ENCODE measurements around the gene NCF4.

GRCh38 chr22:36846271-36846670, 14.5 kb upstream of the NCF4 start:
- TF ChIP-seq, protein P1, sequence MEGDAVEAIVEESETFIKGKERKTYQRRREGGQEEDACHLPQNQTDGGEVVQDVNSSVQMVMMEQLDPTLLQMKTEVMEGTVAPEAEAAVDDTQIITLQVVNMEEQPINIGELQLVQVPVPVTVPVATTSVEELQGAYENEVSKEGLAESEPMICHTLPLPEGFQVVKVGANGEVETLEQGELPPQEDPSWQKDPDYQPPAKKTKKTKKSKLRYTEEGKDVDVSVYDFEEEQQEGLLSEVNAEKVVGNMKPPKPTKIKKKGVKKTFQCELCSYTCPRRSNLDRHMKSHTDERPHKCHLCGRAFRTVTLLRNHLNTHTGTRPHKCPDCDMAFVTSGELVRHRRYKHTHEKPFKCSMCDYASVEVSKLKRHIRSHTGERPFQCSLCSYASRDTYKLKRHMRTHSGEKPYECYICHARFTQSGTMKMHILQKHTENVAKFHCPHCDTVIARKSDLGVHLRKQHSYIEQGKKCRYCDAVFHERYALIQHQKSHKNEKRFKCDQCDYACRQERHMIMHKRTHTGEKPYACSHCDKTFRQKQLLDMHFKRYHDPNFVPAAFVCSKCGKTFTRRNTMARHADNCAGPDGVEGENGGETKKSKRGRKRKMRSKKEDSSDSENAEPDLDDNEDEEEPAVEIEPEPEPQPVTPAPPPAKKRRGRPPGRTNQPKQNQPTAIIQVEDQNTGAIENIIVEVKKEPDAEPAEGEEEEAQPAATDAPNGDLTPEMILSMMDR (IDR thresholded peaks at IDR 0.05), result no peak
- TF ChIP-seq, protein P2, sequence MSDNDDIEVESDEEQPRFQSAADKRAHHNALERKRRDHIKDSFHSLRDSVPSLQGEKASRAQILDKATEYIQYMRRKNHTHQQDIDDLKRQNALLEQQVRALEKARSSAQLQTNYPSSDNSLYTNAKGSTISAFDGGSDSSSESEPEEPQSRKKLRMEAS (IDR thresholded peaks at IDR 0.05), result no peak
- no peak for TF ChIP-seq POLR2A (IDR thresholded peaks at IDR 0.05; ENCODE audit: low read length)
- no peak for TF ChIP-seq RAD21 (conservative IDR thresholded peaks at IDR 0.05 in 1 of 2, IDR thresholded peaks at IDR 0.05 in 1 of 2)
- no peak for TF ChIP-seq EP300 (IDR thresholded peaks at IDR 0.05)
- TF ChIP-seq USF2 (IDR thresholded peaks at IDR 0.05), result no peak
- TF ChIP-seq RFX5 (IDR thresholded peaks at IDR 0.05), result no peak
- no peak for TF ChIP-seq NR3C1 (IDR thresholded peaks at IDR 0.05)
- no peak for TF ChIP-seq ESRRA (IDR thresholded peaks at IDR 0.05; ENCODE audit: borderline replicate concordance, low read length)
- TF ChIP-seq SMC3 (IDR thresholded peaks at IDR 0.05), result no peak
- no peak for TF ChIP-seq TFCP2L1 (CRISPR knock-in tag; IDR thresholded peaks at IDR 0.05)
- TF ChIP-seq TP53 (CRISPR knock-in tag; IDR thresholded peaks at IDR 0.05), result no peak
